ENCODE data around the gene CD40LG.

CD40LG gene

GRCh38 chrX:136635235-136635634 lies 12.7 kb upstream of the CD40LG start:
- no peaks in the 10 kb centered on the region for H3K27me3 ChIP-seq (replicated peaks)
- H3K36me3 ChIP-seq (replicated peaks), result no peaks in the 10 kb centered on the region
- DNase-seq, result no peak
- H3K27ac ChIP-seq, result no peak overlapping the region
- no peak overlapping the region for H3K4me3 ChIP-seq (ENCODE audit: low read depth, low read length)
- no peak for TF ChIP-seq CTCF (IDR thresholded peaks at IDR 0.05; ENCODE audit: low read depth, low read length, missing control alignments)
- in situ Hi-C loops (cut with HindIII; ENCODE audit: low pct_ligation_motif_present, low sequenced_read_pairs), result no loop called here

GRCh38 chrX:136636121-136636520 lies 11.8 kb upstream of the CD40LG start:
- Histone ChIP-seq H3K27ac (no peak overlapping the region), H3K27me3 (replicated peaks) (no peaks in the 10 kb centered on the region), H3K4me3 (ENCODE audit: low read depth, low read length) (no peak overlapping the region), H3K36me3 (replicated peaks) (no peaks in the 10 kb centered on the region)
- DNase-seq, result no peak
- no peak for TF ChIP-seq CTCF (IDR thresholded peaks at IDR 0.05; ENCODE audit: low read depth, low read length, missing control alignments)
- in situ Hi-C loops (cut with HindIII; ENCODE audit: low pct_ligation_motif_present, low sequenced_read_pairs), result no loop called here

- H3K27me3 ChIP-seq (replicated peaks), result no peaks in the 10 kb centered on the region
- in situ Hi-C loops (cut with HindIII; ENCODE audit: low pct_ligation_motif_present, low sequenced_read_pairs), result no loop called here
- no peaks in the 10 kb centered on the region for H3K36me3 ChIP-seq (replicated peaks)
- H3K4me3 ChIP-seq (ENCODE audit: low read depth, low read length), result no peak overlapping the region
- no peak for TF ChIP-seq CTCF (IDR thresholded peaks at IDR 0.05; ENCODE audit: low read depth, low read length, missing control alignments)
- DNase-seq, result peak; percentile 1
- H3K27ac ChIP-seq, result no peak overlapping the region
Measured at GRCh38 chrX:136639506-136640176, 8.3 kb upstream of the CD40LG start.

GRCh38 chrX:136643243-136643642 lies 4.7 kb upstream of the CD40LG start:
- in situ Hi-C loops (cut with HindIII; ENCODE audit: low pct_ligation_motif_present, low sequenced_read_pairs), result no loop called here
- no peaks in the 10 kb centered on the region for H3K27me3 ChIP-seq (replicated peaks)
- DNase-seq, result no peak

GRCh38 chrX:136646602-136647239 lies 1.2 kb upstream of the CD40LG start:
- Histone ChIP-seq H3K27me3 (replicated peaks) (no peaks in the 10 kb centered on the region), H3K36me3 (replicated peaks) (no peaks in the 10 kb centered on the region), H3K4me3 (ENCODE audit: low read depth, low read length) (no peak overlapping the region), H3K27ac (no peak overlapping the region)
- DNase-seq, result no peak
- in situ Hi-C loops (cut with HindIII; ENCODE audit: low pct_ligation_motif_present, low sequenced_read_pairs), result no loop called here
- no peak for TF ChIP-seq CTCF (IDR thresholded peaks at IDR 0.05; ENCODE audit: low read depth, low read length, missing control alignments)

More at GRCh38 chrX:136643243-136643642, 4.7 kb upstream of the CD40LG start:
- Histone ChIP-seq H3K4me3 (ENCODE audit: low read depth, low read length) (no peak overlapping the region), H3K36me3 (replicated peaks) (no peaks in the 10 kb centered on the region), H3K27ac (no peak overlapping the region)
- TF ChIP-seq CTCF (IDR thresholded peaks at IDR 0.05; ENCODE audit: low read depth, low read length, missing control alignments), result no peak

Data from brain microvascular endothelial cell (primary cell).